ENCODE data around the gene SPRR2F. TPM values are rescaled to one million over a fixed set of nuclear protein-coding genes. Genes with fewer than 3 reads are reported as not detected.

Gene SPRR2F
- total RNA-seq, 1 experiment from 2014 or later = not detected

- TF ChIP-seq EZH2phosphoT487 (IDR thresholded peaks at IDR 0.05; ENCODE audit: borderline replicate concordance, low read length) = no peak
- no peak for TF ChIP-seq EZH2 (IDR thresholded peaks at IDR 0.05; ENCODE audit: low read length, unreplicated experiment)
- Histone ChIP-seq H3K36me3 (ENCODE audit: low read depth, low read length) (no peaks in the 10 kb centered on the region), H3K27ac (ENCODE audit: low read length) (no peak overlapping the region), H3K9ac (ENCODE audit: low read length) (no peak overlapping the region), H3F3A (ENCODE audit: low read length, unreplicated experiment) (no peaks in the 10 kb centered on the region), H3K4me3 (ENCODE audit: low read length) (no peak overlapping the region), H3K27me3 (ENCODE audit: low read length) (peaks cover 46% of the 10 kb centered on the region), H3K4me1 (ENCODE audit: insufficient read depth, low read length) (no peaks in the 10 kb centered on the region), H3K9me3 (ENCODE audit: low read length) (no peaks in the 10 kb centered on the region), H4K20me1 (ENCODE audit: low read length) (no peaks in the 10 kb centered on the region), H2AFZ (ENCODE audit: low read length) (no peak overlapping the region), H3K9me2 (replicated peaks; ENCODE audit: low read length) (no peaks in the 10 kb centered on the region; the same call in 1 of the 2 replicates), H3K4me2 (ENCODE audit: low read length) (no peak overlapping the region), H3K79me2 (ENCODE audit: low read length) (no peaks in the 10 kb centered on the region)
- no peak for ATAC-seq
- BruUV-seq (replicated peaks) = no TSS peak
- CTCF ChIA-PET = no interaction called here
- POLR2A ChIA-PET (ENCODE audit: unreplicated experiment) = no interaction called here
- intact Hi-C loops (cut with micrococcal nuclease) = no loop called here
- DNase-seq = no peak
Observed at GRCh38 chr1:153081736-153082135, 31.6 kb downstream of the SPRR2F start.

- H2AFZ ChIP-seq (ENCODE audit: low read length) = no peak overlapping the region
- CTCF ChIA-PET = no interaction called here
- H3K4me3 ChIP-seq (ENCODE audit: low read length) = no peak overlapping the region
- H3K9me2 ChIP-seq (replicated peaks; ENCODE audit: low read length) = no peaks in the 10 kb centered on the region
- H3K27ac ChIP-seq (ENCODE audit: low read length) = no peak overlapping the region
- ATAC-seq (no peak), DNase-seq (no peak)
- BruUV-seq (replicated peaks) = no TSS peak
- H3K9me3 ChIP-seq (ENCODE audit: low read length) = no peaks in the 10 kb centered on the region
- no peaks in the 10 kb centered on the region for H3K36me3 ChIP-seq (ENCODE audit: low read depth, low read length)
- H3K4me2 ChIP-seq (ENCODE audit: low read length) = no peak overlapping the region
- no peaks in the 10 kb centered on the region for H4K20me1 ChIP-seq (ENCODE audit: low read length)
- H3K4me1 ChIP-seq (ENCODE audit: insufficient read depth, low read length) = no peaks in the 10 kb centered on the region
- no peaks in the 10 kb centered on the region for H3F3A ChIP-seq (ENCODE audit: low read length, unreplicated experiment)
- no peak for TF ChIP-seq EZH2phosphoT487 (IDR thresholded peaks at IDR 0.05; ENCODE audit: borderline replicate concordance, low read length)
- TF ChIP-seq CTCF (conservative IDR thresholded peaks at IDR 0.05; ENCODE audit: low read depth, low read length) = no peak
- no peak for TF ChIP-seq EZH2 (IDR thresholded peaks at IDR 0.05; ENCODE audit: low read length, unreplicated experiment)
- POLR2A ChIA-PET (ENCODE audit: unreplicated experiment) = no interaction called here
- intact Hi-C loops (cut with micrococcal nuclease) = no loop called here
- no peak overlapping the region for H3K9ac ChIP-seq (ENCODE audit: low read length)
- peaks cover 44% of the 10 kb centered on the region for H3K27me3 ChIP-seq (ENCODE audit: low read length)
- H3K79me2 ChIP-seq (ENCODE audit: low read length) = no peaks in the 10 kb centered on the region
Observed at GRCh38 chr1:153072806-153073726, 40.2 kb downstream of the SPRR2F start.

GRCh38 chr1:153071511-153071910, 41.8 kb downstream of the SPRR2F start, which contains the start of gene SPRR2B:
TSS of gene SPRR2B (minus strand) at chr1:153071611. CDS start at chr1:153070839, 772 bp downstream.
- BruUV-seq (replicated peaks) = no TSS peak
- no peaks in the 10 kb centered on the region for H3F3A ChIP-seq (ENCODE audit: low read length, unreplicated experiment)
- no peaks in the 10 kb centered on the region for H3K36me3 ChIP-seq (ENCODE audit: low read depth, low read length)
- DNase-seq (no peak), ATAC-seq (no peak)
- POLR2A ChIA-PET (ENCODE audit: unreplicated experiment) = no interaction called here
- no peak within 1 kb of the TSS for H2AFZ ChIP-seq (ENCODE audit: low read length)
- H3K79me2 ChIP-seq (ENCODE audit: low read length) = no peaks in the 10 kb centered on the region
- H3K9ac ChIP-seq (ENCODE audit: low read length) = no peak within 1 kb of the TSS
- intact Hi-C loops (cut with micrococcal nuclease) = no loop called here
- CTCF ChIA-PET = no interaction called here
- no peaks in the 10 kb centered on the region for H3K9me3 ChIP-seq (ENCODE audit: low read length)
- no peak within 1 kb of the TSS for H3K4me3 ChIP-seq (ENCODE audit: low read length)
- no peak within 1 kb of the TSS for H3K27ac ChIP-seq (ENCODE audit: low read length)
- TF ChIP-seq EZH2phosphoT487 (IDR thresholded peaks at IDR 0.05; ENCODE audit: borderline replicate concordance, low read length) (no peak), EZH2 (IDR thresholded peaks at IDR 0.05; ENCODE audit: low read length, unreplicated experiment) (no peak), CTCF (conservative IDR thresholded peaks at IDR 0.05; ENCODE audit: low read depth, low read length) (no peak)
- no peak within 1 kb of the TSS for H3K4me2 ChIP-seq (ENCODE audit: low read length)
- H3K27me3 ChIP-seq (ENCODE audit: low read length) = peaks cover 49% of the 10 kb centered on the region
- no peaks in the 10 kb centered on the region for H4K20me1 ChIP-seq (ENCODE audit: low read length)
- H3K9me2 ChIP-seq (replicated peaks; ENCODE audit: low read length) = no peaks in the 10 kb centered on the region
- no peaks in the 10 kb centered on the region for H3K4me1 ChIP-seq (ENCODE audit: insufficient read depth, low read length)
